CD4-positive, alpha-beta memory T cell (primary cell): ENCODE data around the gene ASB1. TPM values are rescaled to one million over a fixed set of nuclear protein-coding genes. Genes with fewer than 3 reads are reported as not detected.

Experiments used
- CTCF ChIA-PET: fragments of 350-600 bp; sonication (Branson Sonifier 250); formaldehyde crosslinking; loops from one replicate; lab custom pipeline; 2021; ENCODE audit warnings: inconsistent platforms; ENCODE audit not compliant: partially characterized antibody; lab: Charles Lee
- POLR2A ChIA-PET: fragments of 350-600 bp; sonication (Branson Sonifier 250); formaldehyde crosslinking; loops from one replicate; lab custom pipeline; 2021; ENCODE audit not compliant: partially characterized antibody; lab: Charles Lee
- DNase-seq, 5 donors: peaks; one replicate each; pipeline versions ENCODE4 v3.0.0 to v3.0.0-alpha.2; 2020 to 2022; ENCODE audit warnings: mixed read lengths in 1 of 5
- H3K27ac ChIP-seq: one replicate; pipeline ENCODE4 v1.7.0; 2013; ENCODE audit warnings: low read depth, low read length
- H3K27me3 ChIP-seq: 2 replicates; pipeline ENCODE4 v1.7.0; 2013; ENCODE audit warnings: mild to moderate bottlenecking, low read length, moderate library complexity; ENCODE audit not compliant: insufficient read depth
- H3K36me3 ChIP-seq: 2 replicates; pipeline ENCODE4 v1.7.0; 2013; ENCODE audit warnings: mild to moderate bottlenecking, low read length, moderate library complexity; ENCODE audit not compliant: insufficient read depth
- H3K4me1 ChIP-seq: 2 replicates; pipeline ENCODE4 v1.7.0; 2013; ENCODE audit warnings: mild to moderate bottlenecking, low read length, moderate library complexity; ENCODE audit not compliant: insufficient read depth
- H3K4me3 ChIP-seq, 2 donors: one replicate each; pipeline ENCODE4 v1.7.0; 2013; ENCODE audit warnings: low read length in 2 of 2, mild to moderate bottlenecking in 1 of 2
- H3K9me3 ChIP-seq, 2 donors: one replicate each; pipeline ENCODE4 v1.7.0; 2013; ENCODE audit warnings: low read length in 2 of 2, control low read depth in 1 of 2; ENCODE audit not compliant: control insufficient read depth in 1 of 2
- H3K27ac Mint-ChIP-seq, 7 donors: one replicate each; pipeline ENCODE4 v1.8.0; 2020 to 2021; ENCODE audit warnings: mixed read lengths in 7 of 7, mild to moderate bottlenecking in 6 of 7, inconsistent platforms in 3 of 7, moderate library complexity in 3 of 7
- H3K27me3 Mint-ChIP-seq, 2 donors: one replicate each; pipeline ENCODE4 v1.8.0; 2020 to 2021; ENCODE audit warnings: mixed read lengths in 2 of 2
- H3K36me3 Mint-ChIP-seq, 2 donors: one replicate each; pipeline ENCODE4 v1.8.0; 2020 to 2021; ENCODE audit warnings: mixed read lengths in 2 of 2, inconsistent platforms in 1 of 2, mild to moderate bottlenecking in 1 of 2
- H3K4me1 Mint-ChIP-seq, 4 donors: one replicate each; pipeline ENCODE4 v1.8.0; 2020 to 2021; ENCODE audit warnings: mixed read lengths in 4 of 4, mild to moderate bottlenecking in 1 of 4
- H3K4me3 Mint-ChIP-seq, 8 donors: one replicate each; pipeline ENCODE4 v1.8.0; 2020 to 2021; ENCODE audit warnings: mixed read lengths in 8 of 8, mild to moderate bottlenecking in 7 of 8, moderate library complexity in 6 of 8, inconsistent platforms in 3 of 8
- H3K9me3 Mint-ChIP-seq, 8 donors: one replicate each; pipeline ENCODE4 v1.8.0; 2020 to 2021; ENCODE audit warnings: mixed read lengths in 8 of 8, mild to moderate bottlenecking in 5 of 8, inconsistent platforms in 3 of 8, moderate library complexity in 1 of 8
- intact Hi-C: fragments of 100-400 bp; cut with micrococcal nuclease; formaldehyde crosslinking; loops from one replicate; pipeline ENCODE4 v1.15.1; 2023
- polyA plus RNA-seq, 2 donors: library from polyadenylated mRNA; unstranded; fragments of 300-500 nt; fragmentation: Illumina TruSeq; gene quantifications; one replicate each; pipeline ENCODE4 v1.2.3, GENCODE V29; 2021
- total RNA-seq, 2 experiments: library from RNA; stranded (reverse); gene quantifications; one replicate each; pipeline ENCODE4 v1.2.3, GENCODE V29; 2021

Gene ASB1
- total and polyA plus RNA-seq, 4 experiments from 2014 or later = 19.5 to 48.4 (median 34.5) TPM

DNA sequence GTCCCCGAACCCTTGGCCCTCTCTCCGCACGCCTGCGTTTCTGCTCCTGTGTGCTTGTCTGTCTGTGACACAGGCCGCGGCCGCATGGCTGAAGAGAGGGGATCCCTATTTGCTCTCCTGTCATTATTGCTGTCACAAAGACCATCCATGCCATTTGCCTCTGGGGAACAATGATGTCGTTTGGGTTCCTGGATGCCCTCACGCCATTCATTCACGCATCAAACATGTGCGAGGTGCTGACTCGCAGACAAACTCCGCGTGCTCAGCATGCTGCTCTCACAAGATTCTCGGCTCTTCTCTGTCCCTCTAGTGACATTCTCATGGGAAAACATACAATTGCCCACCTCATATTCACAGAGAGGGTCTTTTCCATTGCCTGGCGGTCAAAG lies 67.8 kb downstream of the ASB1 start:
- Mint-ChIP-seq H3K27me3 (no peaks in the 10 kb centered on the region), H3K9me3 (no peaks in the 10 kb centered on the region), H3K4me3 (peak overlapping the region in 7 of 8 donors; percentile 45 to 80 (median 64)), H3K4me1 (peaks cover 12 to 36% (median 26%) of the 10 kb centered on the region in 4 donors), H3K27ac (peak overlapping the region; percentile 37 to 87 (median 76)), H3K36me3 (no peaks in the 10 kb centered on the region)
- ChIA-PET CTCF (no interaction called here), POLR2A (no interaction called here)
- DNase-seq = no peak
- Histone ChIP-seq H3K4me3 (peak overlapping the region in 1 of 2 donors; percentile 20), H3K27me3 (no peaks in the 10 kb centered on the region), H3K27ac (no peak overlapping the region), H3K36me3 (no peaks in the 10 kb centered on the region), H3K9me3 (no peaks in the 10 kb centered on the region), H3K4me1 (peaks cover 27% of the 10 kb centered on the region)
- intact Hi-C loops = no loop called here

- POLR2A ChIA-PET = no interaction called here
- Histone ChIP-seq H3K4me3 (no peak overlapping the region), H3K36me3 (no peaks in the 10 kb centered on the region), H3K27me3 (no peaks in the 10 kb centered on the region), H3K27ac (no peak overlapping the region), H3K4me1 (peaks cover 27% of the 10 kb centered on the region), H3K9me3 (no peaks in the 10 kb centered on the region)
- Mint-ChIP-seq H3K4me3 (peak overlapping the region in 2 of 8 donors; percentile 21 to 76), H3K9me3 (no peaks in the 10 kb centered on the region), H3K27me3 (no peaks in the 10 kb centered on the region), H3K36me3 (no peaks in the 10 kb centered on the region), H3K4me1 (peaks cover 12 to 36% (median 26%) of the 10 kb centered on the region in 4 donors), H3K27ac (peak overlapping the region in 4 of 7 donors; percentile 17 to 50 (median 45))
- intact Hi-C loops = no loop called here
- CTCF ChIA-PET = no interaction called here
- no peak for DNase-seq
Observed at GRCh38 chr2:238495422-238495821, 68.7 kb downstream of the ASB1 start.

- CTCF ChIA-PET = no interaction called here
- Histone ChIP-seq H3K36me3 (no peaks in the 10 kb centered on the region), H3K9me3 (no peaks in the 10 kb centered on the region), H3K4me3 (no peak overlapping the region), H3K27ac (no peak overlapping the region), H3K4me1 (peaks cover 27% of the 10 kb centered on the region), H3K27me3 (no peaks in the 10 kb centered on the region)
- intact Hi-C loops = no loop called here
- no peak for DNase-seq
- Mint-ChIP-seq H3K27ac (peak overlapping the region in 1 of 7 donors; percentile 57), H3K36me3 (no peaks in the 10 kb centered on the region), H3K4me1 (peaks cover 12 to 33% (median 26%) of the 10 kb centered on the region in 4 donors), H3K4me3 (no peak overlapping the region), H3K9me3 (peaks cover 0 to 1% (median 0%) of the 10 kb centered on the region in 8 donors), H3K27me3 (no peaks in the 10 kb centered on the region)
- POLR2A ChIA-PET = no interaction called here
Observed at GRCh38 chr2:238496756-238497609, 70.3 kb downstream of the ASB1 start.

DNA sequence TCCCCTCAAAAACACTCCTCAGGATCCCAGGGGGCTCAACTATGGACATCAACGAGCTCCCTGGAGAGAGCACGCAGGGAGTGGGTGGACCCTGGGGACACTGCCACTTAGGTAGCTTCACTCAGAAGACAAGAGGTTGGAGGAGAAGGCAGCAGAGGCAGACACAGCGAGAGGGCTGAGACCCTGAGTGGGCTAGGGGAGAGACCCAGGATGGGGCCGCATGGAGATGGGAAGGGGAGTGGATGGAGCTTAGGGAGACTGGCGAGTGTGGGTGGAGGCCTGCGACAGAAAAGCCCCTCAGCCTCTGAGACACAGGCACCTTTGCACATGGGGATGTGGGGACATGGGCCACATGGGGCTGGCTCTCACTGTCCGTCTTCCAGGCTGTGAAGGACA lies 70.9 kb downstream of the ASB1 start:
- H3K4me1 ChIP-seq = peaks cover 27% of the 10 kb centered on the region
- H3K27ac Mint-ChIP-seq = peak overlapping the region in 1 of 7 donors; percentile 37
- ChIA-PET CTCF (no interaction called here), POLR2A (no interaction called here)
- H3K27ac ChIP-seq = no peak overlapping the region
- H3K9me3 Mint-ChIP-seq = peaks cover 0 to 1% (median 0%) of the 10 kb centered on the region in 8 donors
- intact Hi-C loops = no loop called here
- no peaks in the 10 kb centered on the region for H3K9me3 ChIP-seq
- no peak overlapping the region for H3K4me3 ChIP-seq
- H3K4me3 Mint-ChIP-seq = no peak overlapping the region
- H3K36me3 ChIP-seq = no peaks in the 10 kb centered on the region
- peaks cover 12 to 32% (median 24%) of the 10 kb centered on the region in 4 donors for H3K4me1 Mint-ChIP-seq
- no peaks in the 10 kb centered on the region for H3K36me3 Mint-ChIP-seq
- no peaks in the 10 kb centered on the region for H3K27me3 Mint-ChIP-seq
- DNase-seq = no peak
- H3K27me3 ChIP-seq = no peaks in the 10 kb centered on the region

GRCh38 chr2:238498188-238498587 lies 71.5 kb downstream of the ASB1 start:
- intact Hi-C loops = no loop called here
- ChIA-PET POLR2A (no interaction called here), CTCF (no interaction called here)
- peaks cover 21% of the 10 kb centered on the region for H3K4me1 ChIP-seq
- H3K4me1 Mint-ChIP-seq = peaks cover 12 to 26% (median 20%) of the 10 kb centered on the region in 4 donors
- DNase-seq = no peak
- H3K27me3 ChIP-seq = no peaks in the 10 kb centered on the region
- H3K27me3 Mint-ChIP-seq = no peaks in the 10 kb centered on the region
- no peaks in the 10 kb centered on the region for H3K36me3 ChIP-seq
- no peak overlapping the region for H3K4me3 ChIP-seq
- H3K27ac Mint-ChIP-seq = no peak overlapping the region
- no peak overlapping the region for H3K4me3 Mint-ChIP-seq
- H3K9me3 ChIP-seq = no peaks in the 10 kb centered on the region
- H3K36me3 Mint-ChIP-seq = no peaks in the 10 kb centered on the region
- peaks cover 0 to 1% (median 0%) of the 10 kb centered on the region in 8 donors for H3K9me3 Mint-ChIP-seq
- no peak overlapping the region for H3K27ac ChIP-seq

DNA sequence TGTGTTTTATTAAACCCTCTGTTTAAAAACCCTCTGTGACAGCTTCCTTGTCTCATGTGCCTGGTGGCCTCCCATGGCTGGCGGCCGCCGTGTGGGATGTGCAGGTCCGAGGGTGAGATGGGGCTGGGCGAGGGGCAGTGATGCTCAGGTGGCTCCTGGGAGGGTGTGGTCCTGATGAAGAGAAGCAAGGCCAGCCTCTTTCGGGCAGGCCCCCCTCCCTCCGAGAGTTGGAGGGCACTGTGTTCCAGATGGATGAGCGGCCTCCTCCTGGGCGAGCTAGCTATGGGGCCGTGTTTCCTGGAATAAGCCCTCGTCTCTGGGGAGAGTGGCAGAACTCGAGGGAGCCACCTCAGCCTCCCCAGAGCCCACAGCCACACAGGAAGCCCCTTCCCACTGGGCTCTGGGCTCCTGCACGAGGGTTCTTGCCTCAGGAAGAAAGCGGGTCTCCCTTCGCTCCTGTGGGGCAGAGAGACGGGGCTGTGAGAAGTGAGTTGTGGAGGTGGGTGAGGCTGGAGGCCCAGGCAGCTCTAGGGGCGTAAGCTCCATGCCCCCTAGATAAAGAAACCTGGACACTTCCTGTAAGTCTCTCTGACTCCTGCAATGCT lies 72.1 kb downstream of the ASB1 start:
- peaks cover 15% of the 10 kb centered on the region for H3K4me1 ChIP-seq
- POLR2A ChIA-PET = no interaction called here
- H3K36me3 ChIP-seq = no peaks in the 10 kb centered on the region
- peaks cover 10 to 21% (median 16%) of the 10 kb centered on the region in 4 donors for H3K4me1 Mint-ChIP-seq
- intact Hi-C loops = no loop called here
- H3K27ac ChIP-seq = no peak overlapping the region
- CTCF ChIA-PET = no interaction called here
- no peak overlapping the region for H3K4me3 Mint-ChIP-seq
- H3K27me3 Mint-ChIP-seq = no peaks in the 10 kb centered on the region
- no peaks in the 10 kb centered on the region for H3K9me3 ChIP-seq
- no peak for DNase-seq
- no peak overlapping the region for H3K4me3 ChIP-seq
- no peak overlapping the region for H3K27ac Mint-ChIP-seq
- H3K9me3 Mint-ChIP-seq = peaks cover 0 to 1% (median 0%) of the 10 kb centered on the region in 8 donors
- H3K27me3 ChIP-seq = no peaks in the 10 kb centered on the region
- no peaks in the 10 kb centered on the region for H3K36me3 Mint-ChIP-seq

- Mint-ChIP-seq H3K9me3 (peaks cover 0 to 1% (median 0%) of the 10 kb centered on the region in 8 donors), H3K4me1 (peaks cover 0 to 10% (median 4%) of the 10 kb centered on the region in 4 donors), H3K36me3 (no peaks in the 10 kb centered on the region), H3K27ac (peak overlapping the region in 1 of 7 donors; percentile 42), H3K4me3 (no peak overlapping the region), H3K27me3 (no peaks in the 10 kb centered on the region)
- CTCF ChIA-PET = no interaction called here
- Histone ChIP-seq H3K36me3 (no peaks in the 10 kb centered on the region), H3K27me3 (no peaks in the 10 kb centered on the region), H3K4me1 (peaks cover 3% of the 10 kb centered on the region), H3K4me3 (no peak overlapping the region), H3K9me3 (no peaks in the 10 kb centered on the region), H3K27ac (no peak overlapping the region)
- no peak for DNase-seq
- intact Hi-C loops = no loop called here
- POLR2A ChIA-PET = no interaction called here
Observed at GRCh38 chr2:238499731-238500580, 73.2 kb downstream of the ASB1 start.
